Neural crest cell (in vitro differentiated cells): ENCODE data around the gene MYH7B. TPM values are rescaled to one million over a fixed set of nuclear protein-coding genes. Genes with fewer than 3 reads are reported as not detected.
A peak's percentile ranks its signal among the peaks of the same experiment; 100 is the strongest.

Experiments
- DNase-seq: peaks from one replicate; pipeline ENCODE4 v3.0.0; 2021; ENCODE audit warnings: low read depth, mixed read lengths, low spot score
- H3K27ac Mint-ChIP-seq: one replicate; pipeline ENCODE4 v1.8.0; 2021; ENCODE audit warnings: mild to moderate bottlenecking, mixed read lengths; ENCODE audit not compliant: unreplicated experiment
- H3K27me3 Mint-ChIP-seq: 2 replicates; pipeline ENCODE4 v1.8.0; 2021; ENCODE audit warnings: low read depth, mild to moderate bottlenecking, mixed read lengths
- H3K36me3 Mint-ChIP-seq: 2 replicates; pipeline ENCODE4 v1.8.0; 2021; ENCODE audit warnings: low read depth, mild to moderate bottlenecking, mixed read lengths
- H3K4me1 Mint-ChIP-seq: 2 replicates; pipeline ENCODE4 v1.8.0; 2021; ENCODE audit warnings: mixed read lengths
- H3K4me3 Mint-ChIP-seq: one replicate; pipeline ENCODE4 v1.8.0; 2021; ENCODE audit warnings: mild to moderate bottlenecking, mixed read lengths
- H3K9me3 Mint-ChIP-seq: 2 replicates; pipeline ENCODE4 v1.8.0; 2021; ENCODE audit warnings: mixed read lengths
- CTCF ChIP-seq: fragments of 200-600 bp; sonication (generic); conservative IDR thresholded peaks from 2 replicates; pipeline ENCODE4 v1.5.0; 2021; ENCODE audit warnings: antibody characterized with exemption, mild to moderate bottlenecking
- total RNA-seq: library from RNA; stranded (reverse); gene quantifications from 2 replicates; pipeline ENCODE4 v1.2.1, GENCODE V29; 2021

The MYH7B gene
- total RNA-seq, 1 donor from 2014 or later: 0.77 TPM

- Mint-ChIP-seq H3K4me3 (no peak overlapping the region), H3K27me3 (peaks cover 5% of the 10 kb centered on the region), H3K27ac (peak overlapping the region; percentile 92), H3K36me3 (peaks cover 13% of the 10 kb centered on the region), H3K4me1 (no peaks in the 10 kb centered on the region), H3K9me3 (no peaks in the 10 kb centered on the region)
- TF ChIP-seq CTCF: no peak
- no peak for DNase-seq
These were observed 42.1 kb downstream of the MYH7B start for GRCh38 chr20:34997774-34998173.

GRCh38 chr20:34998331-34998950 is 42.8 kb downstream of the MYH7B start:
- Mint-ChIP-seq H3K4me1 (no peaks in the 10 kb centered on the region), H3K9me3 (no peaks in the 10 kb centered on the region), H3K4me3 (no peak overlapping the region), H3K36me3 (peaks cover 13% of the 10 kb centered on the region), H3K27me3 (peaks cover 5% of the 10 kb centered on the region), H3K27ac (no peak overlapping the region)
- DNase-seq: no peak
- TF ChIP-seq CTCF: no peak

GRCh38 chr20:34999021-34999451 is 43.4 kb downstream of the MYH7B start:
- no peaks in the 10 kb centered on the region for H3K9me3 Mint-ChIP-seq
- H3K27me3 Mint-ChIP-seq: peaks cover 5% of the 10 kb centered on the region
- H3K4me1 Mint-ChIP-seq: no peaks in the 10 kb centered on the region
- H3K4me3 Mint-ChIP-seq: no peak overlapping the region
- peaks cover 15% of the 10 kb centered on the region for H3K36me3 Mint-ChIP-seq
- H3K27ac Mint-ChIP-seq: peak overlapping the region; percentile 92
- no peak for DNase-seq
- no peak for TF ChIP-seq CTCF

- no peaks in the 10 kb centered on the region for H3K9me3 Mint-ChIP-seq
- no peak overlapping the region for H3K27ac Mint-ChIP-seq
- H3K4me3 Mint-ChIP-seq: no peak overlapping the region
- no peak for DNase-seq
- TF ChIP-seq CTCF: no peak
- H3K4me1 Mint-ChIP-seq: no peaks in the 10 kb centered on the region
- H3K27me3 Mint-ChIP-seq: peaks cover 5% of the 10 kb centered on the region
- peaks cover 18% of the 10 kb centered on the region for H3K36me3 Mint-ChIP-seq
These were observed 44.1 kb downstream of the MYH7B start for GRCh38 chr20:34999782-35000181.

- Mint-ChIP-seq H3K4me3 (no peak overlapping the region), H3K36me3 (peaks cover 18% of the 10 kb centered on the region), H3K4me1 (no peaks in the 10 kb centered on the region), H3K27ac (peak overlapping the region; percentile 43), H3K9me3 (no peaks in the 10 kb centered on the region), H3K27me3 (peaks cover 5% of the 10 kb centered on the region)
- TF ChIP-seq CTCF: no peak
- DNase-seq: no peak
These were observed 44.7 kb downstream of the MYH7B start for GRCh38 chr20:35000311-35000921.
